ENCODE data around the gene CX3CL1. TPM values are rescaled to one million over a fixed set of nuclear protein-coding genes. Genes with fewer than 3 reads are reported as not detected.

Gene CX3CL1
- total and polyA plus RNA-seq, 2 of the 13 experiments (the other 11 are each of a cell fraction or from before 2014, with no cell fraction given): 57.3 to 60.8 TPM

GRCh38 chr16:57373117-57373947, 1.0 kb downstream of the CX3CL1 start (continued):
- no peak for TF ChIP-seq FOXO4 (CRISPR knock-in tag; conservative IDR thresholded peaks at IDR 0.05)
- peak; percentile 86; the same call in 1 of the 2 replicates for TF ChIP-seq SALL2 (CRISPR knock-in tag; IDR thresholded peaks at IDR 0.05)
- TF ChIP-seq KLF6 (CRISPR knock-in tag; IDR thresholded peaks at IDR 0.05): no peak
- no peak; the same call in 1 of the 2 replicates for TF ChIP-seq ZNF572 (CRISPR knock-in tag; IDR thresholded peaks at IDR 0.05)
- no peak for TF ChIP-seq HOXA9 (CRISPR knock-in tag; IDR thresholded peaks at IDR 0.05; ENCODE audit: borderline replicate concordance)
- TF ChIP-seq ZC3H4 (CRISPR knock-in tag; IDR thresholded peaks at IDR 0.05; ENCODE audit: borderline replicate concordance): 0 out of 2 replicates have a peak, but pooled peaks have one; percentile 40
- peak; percentile 100; the same call in 1 of the 2 replicates for TF ChIP-seq FOXO1 (CRISPR knock-in tag; IDR thresholded peaks at IDR 0.05)
- peak; percentile 60; the same call in 1 of the 2 replicates for TF ChIP-seq TFE3 (CRISPR knock-in tag; IDR thresholded peaks at IDR 0.05)
- TF ChIP-seq ELF4 (CRISPR knock-in tag; IDR thresholded peaks at IDR 0.05; ENCODE audit: borderline replicate concordance): no peak
- TF ChIP-seq ZBTB20 (CRISPR knock-in tag; IDR thresholded peaks at IDR 0.05; ENCODE audit: borderline replicate concordance, low read depth): no peak
- no peak for TF ChIP-seq CENPBD1 (CRISPR knock-in tag; IDR thresholded peaks at IDR 0.05; ENCODE audit: borderline replicate concordance, low read depth)
- TF ChIP-seq ZNF737 (CRISPR knock-in tag; IDR thresholded peaks at IDR 0.05; ENCODE audit: borderline replicate concordance): peak; percentile 82; the same call in 1 of the 2 replicates
- TF ChIP-seq SMAD9 (CRISPR knock-in tag; IDR thresholded peaks at IDR 0.05): no peak
- TF ChIP-seq ZNF224 (CRISPR knock-in tag; IDR thresholded peaks at IDR 0.05): 0 out of 2 replicates have a peak, but pooled peaks have one; percentile 1
- no peak for TF ChIP-seq SMARCE1 (IDR thresholded peaks at IDR 0.05; ENCODE audit: borderline replicate concordance)
- TF ChIP-seq ZNF547 (CRISPR knock-in tag; IDR thresholded peaks at IDR 0.05): no peak; the same call in 1 of the 2 replicates
- no peak; the same call in 1 of the 2 replicates for TF ChIP-seq MAZ (IDR thresholded peaks at IDR 0.05; ENCODE audit: borderline replicate concordance, low read depth, low read length)
- 0 out of 2 replicates have a peak, but pooled peaks have one; percentile 4 for TF ChIP-seq MAZ (CRISPR knock-in tag; IDR thresholded peaks at IDR 0.05; ENCODE audit: low read depth)
- TF ChIP-seq JUN (CRISPR knock-in tag; IDR thresholded peaks at IDR 0.05): no peak; the same call in 1 of the 2 replicates
- TF ChIP-seq SNAPC4 (CRISPR knock-in tag; IDR thresholded peaks at IDR 0.05): no peak
- no peak for TF ChIP-seq ZNF484 (CRISPR knock-in tag; IDR thresholded peaks at IDR 0.05; ENCODE audit: borderline replicate concordance, low read depth)

Data from HepG2 (cell line).